A673 (cell line): ENCODE results near the gene NKX1-1.

Experiments
- CTCF ChIP-seq: fragments of 300-800, 200-600 bp; sonication (generic); conservative IDR thresholded peaks from 2 replicates; pipeline ENCODE4 v1.5.1; 2017; ENCODE audit warnings: low read depth, mild to moderate bottlenecking, antibody characterized with exemption, low read length, moderate library complexity, mixed read lengths
- EZH2 ChIP-seq: fragments of 200-600 bp; sonication (generic); IDR thresholded peaks from 2 replicates; pipeline ENCODE4 v1.6.1; 2017; ENCODE audit warnings: borderline replicate concordance, low read depth, mild to moderate bottlenecking, mixed read lengths, antibody characterized with exemption, low read length; ENCODE audit not compliant: poor library complexity, severe bottlenecking

GRCh38 chr4:1453731-1454130, 47.5 kb upstream of the NKX1-1 start:
- TF ChIP-seq CTCF = no peak
- TF ChIP-seq EZH2 = no peak
